Measurements from ENCODE around the gene TUBB. TPM values are rescaled to one million over a fixed set of nuclear protein-coding genes. Genes with fewer than 3 reads are reported as not detected.
A peak's percentile ranks its signal among the peaks of the same experiment; 100 is the strongest.
"Not testable (repeated sequence)": the region's sequence is repeated elsewhere in the genome, so short reads cannot be mapped to it uniquely, and the experiment has no call there.

Gene TUBB
- total RNA-seq, 1 experiment from 2014 or later, result 853 TPM

DNA sequence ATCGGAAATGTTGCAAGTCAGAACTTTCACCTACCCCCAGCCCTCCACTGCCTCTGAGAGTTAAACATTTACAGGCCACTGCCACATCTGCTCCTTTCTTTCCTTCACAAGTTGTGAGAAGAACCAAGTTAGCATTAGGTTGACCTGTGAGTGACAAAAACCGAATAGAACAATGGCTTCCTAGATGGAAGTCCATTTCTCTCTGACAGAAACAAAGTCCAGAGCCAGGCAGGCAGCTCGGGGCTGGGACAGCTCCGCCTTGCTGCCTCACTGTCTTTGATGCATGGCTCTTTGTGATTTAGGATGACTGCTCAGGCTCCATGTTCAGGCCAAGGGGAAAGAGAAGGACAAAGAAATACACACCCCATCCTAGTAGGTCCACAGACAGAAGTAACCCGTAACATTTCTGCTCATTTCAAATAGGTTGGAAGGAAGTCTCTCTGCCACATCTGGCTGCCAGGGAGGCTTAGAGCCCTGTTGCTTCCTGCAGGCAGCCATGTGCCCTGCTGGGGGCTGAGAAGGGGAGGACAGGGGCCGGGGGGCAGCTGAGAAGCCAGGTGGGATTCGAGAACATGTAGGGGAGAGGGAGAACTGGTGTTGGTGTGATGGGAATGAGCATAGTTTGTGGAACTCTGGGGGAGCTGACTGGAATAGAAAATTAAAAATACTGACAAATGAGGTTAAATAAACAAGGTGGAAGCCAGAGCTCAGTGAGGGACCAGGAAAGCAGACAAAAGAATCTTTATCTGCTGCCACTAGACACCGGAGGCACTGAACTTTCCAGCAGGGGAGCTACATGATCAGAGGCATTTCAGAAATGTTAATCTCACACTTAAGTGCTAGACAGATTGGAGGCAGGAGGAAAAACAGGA, 43.7 kb downstream of the TUBB start:
- intact Hi-C loops (cut with micrococcal nuclease; ENCODE audit: unreplicated experiment), result no loop called here
- BruUV-seq (replicated peaks), result no TSS peak
- TF ChIP-seq, protein P1, sequence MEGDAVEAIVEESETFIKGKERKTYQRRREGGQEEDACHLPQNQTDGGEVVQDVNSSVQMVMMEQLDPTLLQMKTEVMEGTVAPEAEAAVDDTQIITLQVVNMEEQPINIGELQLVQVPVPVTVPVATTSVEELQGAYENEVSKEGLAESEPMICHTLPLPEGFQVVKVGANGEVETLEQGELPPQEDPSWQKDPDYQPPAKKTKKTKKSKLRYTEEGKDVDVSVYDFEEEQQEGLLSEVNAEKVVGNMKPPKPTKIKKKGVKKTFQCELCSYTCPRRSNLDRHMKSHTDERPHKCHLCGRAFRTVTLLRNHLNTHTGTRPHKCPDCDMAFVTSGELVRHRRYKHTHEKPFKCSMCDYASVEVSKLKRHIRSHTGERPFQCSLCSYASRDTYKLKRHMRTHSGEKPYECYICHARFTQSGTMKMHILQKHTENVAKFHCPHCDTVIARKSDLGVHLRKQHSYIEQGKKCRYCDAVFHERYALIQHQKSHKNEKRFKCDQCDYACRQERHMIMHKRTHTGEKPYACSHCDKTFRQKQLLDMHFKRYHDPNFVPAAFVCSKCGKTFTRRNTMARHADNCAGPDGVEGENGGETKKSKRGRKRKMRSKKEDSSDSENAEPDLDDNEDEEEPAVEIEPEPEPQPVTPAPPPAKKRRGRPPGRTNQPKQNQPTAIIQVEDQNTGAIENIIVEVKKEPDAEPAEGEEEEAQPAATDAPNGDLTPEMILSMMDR (IDR thresholded peaks at IDR 0.05), result no peak
- TF ChIP-seq TCF7L2 (IDR thresholded peaks at IDR 0.05; ENCODE audit: low read depth, low read length), result peak; percentile 32; the same call in 1 of the 2 replicates
- TF ChIP-seq POLR2AphosphoS5 (IDR thresholded peaks at IDR 0.05; ENCODE audit: low read depth, low read length), result no peak
- in situ Hi-C loops (cut with HindIII; ENCODE audit: low pct_unique_long_range_greater_than_20kb, low sequenced_read_pairs), result no loop called here
- peak overlapping the region; percentile 67 for H3K27ac ChIP-seq (ENCODE audit: low read length)
- ATAC-seq (no peak), DNase-seq (ENCODE audit: low read depth, low spot score) (no peak)
- no peaks in the 10 kb centered on the region for H3K9me3 ChIP-seq (ENCODE audit: control insufficient read depth, insufficient read depth, low read depth, low read length)
- CTCF ChIA-PET, result no interaction called here
- H3K4me3 ChIP-seq (ENCODE audit: low read depth in 2 of 2, low read length in 2 of 2), result no peak overlapping the region
- POLR2A ChIA-PET, result interaction anchor here (0.6 kb wide), 1 partner anchor 30 kb away, joined by 3 read pairs; no protein-coding TSS in a partner anchor
- peaks cover 25% of the 10 kb centered on the region for H3K4me1 ChIP-seq (ENCODE audit: control insufficient read depth, insufficient read depth, low read length)
- H3K36me3 ChIP-seq (ENCODE audit: control insufficient read depth, insufficient read depth, low read length), result no peaks in the 10 kb centered on the region
- H3K27me3 ChIP-seq (ENCODE audit: control insufficient read depth, insufficient read depth, low read length), result no peaks in the 10 kb centered on the region

- BruUV-seq (replicated peaks); CTCF ChIA-PET; H3K36me3 ChIP-seq (ENCODE audit: control insufficient read depth, insufficient read depth, low read length); H3K27me3 ChIP-seq (ENCODE audit: control insufficient read depth, insufficient read depth, low read length); in situ Hi-C loops (cut with HindIII; ENCODE audit: low pct_unique_long_range_greater_than_20kb, low sequenced_read_pairs); H3K4me3 ChIP-seq (ENCODE audit: low read depth in 2 of 2, low read length in 2 of 2); POLR2A ChIA-PET; DNase-seq (ENCODE audit: low read depth, low spot score); ATAC-seq; intact Hi-C loops (cut with micrococcal nuclease; ENCODE audit: unreplicated experiment); H3K9me3 ChIP-seq (ENCODE audit: control insufficient read depth, insufficient read depth, low read depth, low read length): not testable (repeated sequence)
- Histone ChIP-seq H3K4me1 (ENCODE audit: control insufficient read depth, insufficient read depth, low read length) (peaks cover 28% of the 10 kb centered on the region), H3K27ac (ENCODE audit: low read length) (peak overlapping the region; percentile 67)
Measured at GRCh38 chr6:30764490-30765043, 44.4 kb downstream of the TUBB start.

DNA sequence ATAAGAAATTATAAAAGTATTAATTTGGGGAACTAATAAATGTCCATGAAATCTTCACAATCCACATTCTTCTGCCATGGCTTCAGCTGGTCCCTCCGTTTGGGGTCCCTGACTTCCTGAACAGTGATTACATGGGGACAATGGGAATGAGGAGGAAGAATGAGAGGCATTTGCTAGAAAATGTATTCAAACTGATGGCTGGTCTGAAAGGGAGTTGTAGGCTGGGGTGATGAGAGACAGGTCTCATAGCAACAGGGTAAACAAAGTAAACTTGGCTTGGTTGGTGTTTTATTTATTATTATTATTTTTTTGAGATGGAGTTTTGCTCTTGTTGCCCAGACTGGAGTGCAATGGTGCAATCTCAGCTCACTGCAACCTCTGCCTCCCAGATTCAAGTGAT, 45.3 kb downstream of the TUBB start:
- H3K9me3 ChIP-seq (ENCODE audit: control insufficient read depth, insufficient read depth, low read depth, low read length); H3K27ac ChIP-seq (ENCODE audit: low read length); CTCF ChIA-PET; in situ Hi-C loops (cut with HindIII; ENCODE audit: low pct_unique_long_range_greater_than_20kb, low sequenced_read_pairs); H3K36me3 ChIP-seq (ENCODE audit: control insufficient read depth, insufficient read depth, low read length); H3K4me3 ChIP-seq (ENCODE audit: low read depth in 2 of 2, low read length in 2 of 2); intact Hi-C loops (cut with micrococcal nuclease; ENCODE audit: unreplicated experiment); DNase-seq (ENCODE audit: low read depth, low spot score); ATAC-seq; H3K27me3 ChIP-seq (ENCODE audit: control insufficient read depth, insufficient read depth, low read length); POLR2A ChIA-PET; BruUV-seq (replicated peaks): not testable (repeated sequence)
- H3K4me1 ChIP-seq (ENCODE audit: control insufficient read depth, insufficient read depth, low read length), result peaks cover 35% of the 10 kb centered on the region

- peaks cover 36% of the 10 kb centered on the region for H3K4me1 ChIP-seq (ENCODE audit: control insufficient read depth, insufficient read depth, low read length)
- DNase-seq (ENCODE audit: low read depth, low spot score) (no peak), ATAC-seq (no peak)
- intact Hi-C loops (cut with micrococcal nuclease; ENCODE audit: unreplicated experiment) (no loop called here), in situ Hi-C loops (cut with HindIII; ENCODE audit: low pct_unique_long_range_greater_than_20kb, low sequenced_read_pairs) (no loop called here)
- H3K36me3 ChIP-seq (ENCODE audit: control insufficient read depth, insufficient read depth, low read length), result no peaks in the 10 kb centered on the region
- CTCF ChIA-PET, result no interaction called here
- H3K27me3 ChIP-seq (ENCODE audit: control insufficient read depth, insufficient read depth, low read length), result no peaks in the 10 kb centered on the region
- TF ChIP-seq SIN3A (IDR thresholded peaks at IDR 0.05; ENCODE audit: borderline replicate concordance, insufficient read depth, low read depth, low read length) (no peak), REST (IDR thresholded peaks at IDR 0.05; ENCODE audit: insufficient read depth in 1 of 2, low read depth in 2 of 2, low read length in 1 of 2) (no peak)
- H3K4me3 ChIP-seq (ENCODE audit: low read depth in 2 of 2, low read length in 2 of 2), result no peak overlapping the region
- POLR2A ChIA-PET, result interaction anchor here (0.6 kb wide), 1 partner anchor 11 kb away, joined by 4 read pairs; no protein-coding TSS in a partner anchor
- H3K27ac ChIP-seq (ENCODE audit: low read length), result peak overlapping the region; percentile 85
- no TSS peak for BruUV-seq (replicated peaks)
- H3K9me3 ChIP-seq (ENCODE audit: control insufficient read depth, insufficient read depth, low read depth, low read length), result no peaks in the 10 kb centered on the region
Measured at GRCh38 chr6:30766461-30767157, 46.5 kb downstream of the TUBB start.

Measured in Panc1 (cell line).